GM18526 (cell line): Measurements from ENCODE around the gene DPYSL5.

Source experiments
- POLR2A ChIP-seq: IDR thresholded peaks from 3 replicates; pipeline ENCODE4 v1.6.1; 2011; ENCODE audit not compliant: insufficient read length; ENCODE audit errors: extremely low read depth

Gene DPYSL5

DNA sequence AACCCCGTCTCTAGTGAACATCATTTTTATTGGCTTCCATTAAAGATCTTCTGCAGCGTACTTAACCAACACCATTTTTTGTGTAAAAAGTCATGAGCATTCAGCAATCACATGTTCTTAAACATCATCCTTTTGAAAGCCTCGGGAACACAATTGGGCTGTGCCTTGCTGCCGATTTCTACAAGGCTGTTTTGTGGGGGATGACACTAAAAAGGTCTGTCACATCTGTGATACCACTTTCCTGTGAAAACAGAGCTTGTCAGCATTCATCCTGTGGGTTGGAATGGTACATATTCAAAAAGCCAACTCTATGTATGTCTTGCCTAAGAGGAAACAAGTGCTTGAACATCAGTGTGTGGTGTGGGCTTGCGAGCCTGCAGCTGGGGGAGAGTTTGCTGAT, 73.4 kb downstream of the DPYSL5 start:
- TF ChIP-seq POLR2A = no peak

DNA sequence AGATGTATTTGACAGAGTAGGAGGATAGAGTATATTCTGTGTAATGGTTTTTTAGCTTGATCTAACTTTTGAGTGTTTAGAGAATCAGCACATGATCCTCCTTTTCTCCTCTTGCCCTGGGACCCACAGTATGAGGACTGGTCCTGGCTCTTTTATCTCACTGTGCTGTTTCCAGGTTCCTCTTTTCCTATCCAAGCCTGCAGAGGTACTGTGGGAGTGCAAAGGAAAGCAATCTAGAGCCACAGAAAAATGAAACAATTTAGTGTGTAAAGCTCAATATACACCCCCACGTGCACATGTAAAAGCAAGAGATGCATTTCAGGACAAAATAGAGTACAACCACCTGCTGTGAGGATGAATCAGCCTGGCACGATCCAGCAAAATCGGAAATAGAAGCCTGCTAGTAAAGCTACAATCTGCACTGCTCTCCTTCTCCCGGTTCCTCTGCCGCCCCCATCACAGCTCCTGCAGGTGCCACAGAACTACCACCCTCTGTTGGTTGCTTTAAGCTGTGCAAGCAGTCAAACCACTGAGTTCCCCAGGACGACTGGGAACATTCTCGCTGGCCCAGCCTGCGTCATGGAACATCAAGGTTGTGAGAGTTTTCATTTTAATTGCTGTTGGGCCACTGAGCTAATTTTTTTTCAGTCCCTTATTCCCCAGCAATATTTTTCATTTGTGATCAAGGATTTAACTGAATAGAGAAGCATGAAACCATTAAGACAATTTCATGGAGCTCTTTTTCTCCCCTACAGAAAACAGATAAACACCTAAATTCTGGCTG, 74.7 kb downstream of the DPYSL5 start:
- no peak for TF ChIP-seq POLR2A

GRCh38 chr2:26924731-26925099, 76.8 kb downstream of the DPYSL5 start:
- TF ChIP-seq POLR2A = no peak

DNA sequence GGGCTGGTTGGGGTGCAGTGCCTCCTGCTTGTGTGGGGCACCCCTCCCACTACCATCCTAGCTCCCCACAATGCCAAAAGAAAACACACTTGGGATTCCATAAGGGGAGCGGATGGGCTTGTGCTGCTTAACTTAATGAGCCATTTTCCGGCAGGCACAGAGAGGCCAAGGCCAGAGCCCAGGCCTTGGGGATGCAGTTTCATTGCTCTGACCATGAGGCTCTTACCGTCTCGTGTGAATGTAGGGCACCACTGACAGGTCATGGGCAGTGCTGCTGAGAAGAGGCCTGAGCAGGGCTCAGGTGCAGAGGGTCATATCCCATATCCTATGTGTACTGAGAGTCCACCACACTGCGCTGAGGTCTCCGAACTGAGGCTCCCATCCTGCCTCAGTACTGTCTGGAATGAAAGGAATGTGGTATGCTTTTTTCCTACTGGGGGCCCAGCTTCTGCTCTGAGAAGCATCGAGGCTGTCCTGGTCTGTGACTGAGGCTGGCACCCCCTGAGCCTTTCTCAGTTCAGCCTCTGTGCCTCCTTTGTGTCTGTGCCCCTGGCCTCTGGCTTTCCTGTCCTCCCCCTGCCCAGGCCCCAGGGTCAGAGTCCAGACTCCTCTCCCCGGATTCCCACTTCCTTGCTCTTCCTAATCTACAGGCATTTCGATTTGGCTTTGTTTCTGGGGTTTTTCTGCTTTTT, 77.3 kb downstream of the DPYSL5 start:
- no peak for TF ChIP-seq POLR2A

- TF ChIP-seq POLR2A = no peak
Measured at GRCh38 chr2:26927221-26927620, 79.3 kb downstream of the DPYSL5 start.

DNA sequence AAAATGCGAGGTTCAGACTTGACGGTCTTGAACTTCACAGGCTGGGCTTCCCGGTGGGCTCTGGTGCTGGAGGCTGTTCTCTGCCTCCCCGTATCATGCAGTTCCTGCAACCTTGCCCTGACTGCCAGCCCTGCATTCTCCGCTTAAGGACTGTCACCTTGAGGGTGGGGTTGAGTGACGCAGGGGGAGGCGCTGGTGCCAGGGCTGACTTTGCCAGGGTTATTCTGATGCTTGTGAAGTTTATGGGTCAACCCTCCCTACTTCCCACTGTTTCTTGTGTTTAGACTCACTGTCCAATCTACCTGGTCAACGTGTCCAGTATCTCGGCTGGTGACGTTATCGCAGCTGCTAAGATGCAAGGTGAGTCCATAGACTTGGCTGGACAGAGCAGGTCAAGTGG, 85.0 kb downstream of the DPYSL5 start:
- TF ChIP-seq POLR2A = no peak

- TF ChIP-seq POLR2A = no peak
Measured at GRCh38 chr2:26933431-26934334, 85.8 kb downstream of the DPYSL5 start.

GRCh38 chr2:26934335-26934724, 86.4 kb downstream of the DPYSL5 start:
- TF ChIP-seq POLR2A = no peak

- TF ChIP-seq POLR2A = no peak
Measured at GRCh38 chr2:26934985-26935384, 87.1 kb downstream of the DPYSL5 start.

GRCh38 chr2:26936855-26937254, 88.9 kb downstream of the DPYSL5 start:
- no peak for TF ChIP-seq POLR2A

GRCh38 chr2:26938399-26939118, 90.6 kb downstream of the DPYSL5 start:
- no peak for TF ChIP-seq POLR2A

GRCh38 chr2:26940001-26940400, 92.1 kb downstream of the DPYSL5 start:
- no peak for TF ChIP-seq POLR2A

GRCh38 chr2:26941486-26941885, 93.6 kb downstream of the DPYSL5 start:
- no peak for TF ChIP-seq POLR2A

DNA sequence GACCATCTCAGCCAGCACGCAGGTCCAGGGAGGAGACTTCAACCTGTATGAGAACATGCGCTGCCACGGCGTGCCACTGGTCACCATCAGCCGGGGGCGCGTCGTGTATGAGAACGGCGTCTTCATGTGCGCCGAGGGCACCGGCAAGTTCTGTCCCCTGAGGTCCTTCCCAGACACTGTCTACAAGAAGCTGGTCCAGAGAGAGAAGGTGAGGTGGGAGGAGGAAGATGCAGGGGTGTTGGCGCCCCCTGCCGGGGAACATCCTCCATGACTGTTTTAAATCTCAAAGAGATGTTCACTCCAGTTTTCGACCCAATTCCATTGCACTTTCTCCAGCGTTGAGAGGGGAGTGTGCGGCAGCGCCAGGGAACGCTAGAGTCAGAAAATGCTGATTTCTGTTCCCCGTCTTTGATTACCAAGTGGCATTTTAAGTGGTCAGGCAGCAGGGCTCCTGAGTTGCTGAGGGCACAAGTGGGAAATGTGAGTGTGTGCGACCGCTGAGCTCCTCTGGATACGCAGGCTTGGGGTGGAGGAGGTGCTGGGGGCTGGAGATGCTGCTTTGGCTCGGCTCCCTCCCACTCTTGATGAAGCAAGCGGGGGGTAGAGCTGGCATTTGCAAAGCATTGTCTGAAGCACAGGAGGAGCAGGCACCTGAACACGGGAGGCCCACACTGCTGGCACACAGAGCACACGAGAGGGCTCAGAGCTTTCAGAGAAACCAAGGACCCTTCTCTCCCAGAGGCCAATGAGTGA, 94.8 kb downstream of the DPYSL5 start:
- no peak for TF ChIP-seq POLR2A
